ENCODE measurements around the gene RNGTT. TPM values are rescaled to one million over a fixed set of nuclear protein-coding genes. Genes with fewer than 3 reads are reported as not detected.
"Not testable (repeated sequence)": the region's sequence is repeated elsewhere in the genome, so short reads cannot be mapped to it uniquely, and the experiment has no call there.

RNGTT gene
- total RNA-seq, 1 donor from 2014 or later = 9.1 TPM

- DNase-seq (ENCODE audit: low spot score) = no peak
These were observed 152.7 kb downstream of the RNGTT start for GRCh38 chr6:88810701-88811100.

- DNase-seq (ENCODE audit: low spot score) = no peak
These were observed 153.3 kb downstream of the RNGTT start for GRCh38 chr6:88810089-88810488.

DNA sequence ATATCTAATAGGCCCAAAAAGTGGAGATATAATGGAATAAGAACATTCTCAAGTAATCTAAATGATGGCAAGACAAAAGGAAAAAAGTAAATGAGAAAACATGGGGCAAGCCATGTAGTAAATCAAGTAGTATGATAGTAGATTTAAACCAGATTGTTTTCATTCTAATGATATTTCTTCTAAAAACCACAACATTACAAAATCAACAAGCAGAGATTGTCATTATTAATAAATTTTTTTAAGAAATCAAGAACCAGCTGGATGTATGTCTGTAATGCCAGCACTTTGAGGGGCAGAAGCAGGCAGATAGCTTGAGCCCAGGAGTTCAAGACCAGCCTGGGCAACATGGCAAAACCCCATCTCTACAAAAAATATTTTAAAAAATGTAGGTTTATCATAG, 155.0 kb downstream of the RNGTT start:
- DNase-seq (ENCODE audit: low spot score) = no peak

DNA sequence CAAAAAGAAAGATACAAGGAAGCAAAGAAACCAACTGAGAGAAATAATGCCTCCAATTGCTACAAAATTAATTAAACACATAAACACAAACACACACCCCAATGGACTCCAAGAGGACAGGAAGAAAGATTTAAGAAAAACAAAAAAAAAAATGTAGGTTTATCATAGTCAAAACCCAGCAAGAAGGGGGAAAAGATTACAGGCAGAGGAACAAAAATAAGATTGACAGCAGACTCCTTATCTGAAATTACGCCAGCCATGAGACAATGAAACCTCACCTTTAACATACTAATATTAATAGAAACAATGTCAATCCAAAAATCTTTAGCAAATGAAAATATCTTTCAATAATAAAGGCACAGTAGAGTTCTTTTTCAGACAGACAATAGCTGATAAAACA, 155.8 kb downstream of the RNGTT start:
- DNase-seq (ENCODE audit: low spot score) = no peak

DNA sequence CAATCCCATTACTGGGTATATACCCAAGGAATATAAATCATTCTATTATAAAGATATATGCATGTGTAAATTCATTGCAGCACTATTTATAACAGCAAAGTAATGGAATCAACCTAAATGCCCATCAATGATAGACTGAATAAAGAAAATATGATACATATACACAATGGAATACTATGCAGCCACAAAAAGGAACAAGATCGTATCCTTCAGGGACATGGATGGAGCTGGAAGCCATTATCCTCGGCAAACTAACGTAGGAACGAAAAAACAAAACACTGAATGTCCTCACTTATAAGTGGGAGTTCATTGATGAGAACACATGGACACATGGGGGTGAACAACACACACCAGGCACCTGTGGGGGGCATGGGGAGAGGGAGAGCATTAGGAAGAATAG, 156.7 kb downstream of the RNGTT start:
- DNase-seq (ENCODE audit: low spot score) = no peak

- no peak for DNase-seq (ENCODE audit: low spot score)
These were observed 158.7 kb downstream of the RNGTT start for GRCh38 chr6:88804701-88805100.

DNA sequence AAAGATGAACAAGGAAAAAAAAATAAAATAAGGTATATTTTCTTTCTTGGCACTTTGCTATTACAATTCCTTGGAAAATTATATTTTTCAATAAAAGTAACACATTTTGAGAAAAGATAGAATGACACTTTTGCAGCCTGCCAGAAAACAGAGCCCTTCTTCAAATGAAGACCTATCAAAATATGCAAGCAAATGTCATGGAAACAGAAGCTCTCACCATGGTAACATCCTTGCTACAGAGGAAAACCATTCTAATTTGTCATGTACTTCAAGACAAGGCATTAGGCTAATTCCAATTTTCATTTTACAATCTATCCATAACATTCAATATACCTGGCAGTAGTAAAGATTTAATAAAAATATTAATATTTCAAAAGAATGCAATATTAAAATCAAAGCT, 177.9 kb downstream of the RNGTT start:
- DNase-seq (ENCODE audit: low spot score) = no peak

- DNase-seq (ENCODE audit: low spot score) = peak; percentile 30
These were observed 182.6 kb downstream of the RNGTT start for GRCh38 chr6:88780714-88781389.

- no peak for DNase-seq (ENCODE audit: low spot score)
These were observed 187.4 kb downstream of the RNGTT start for GRCh38 chr6:88775866-88776571.

DNA sequence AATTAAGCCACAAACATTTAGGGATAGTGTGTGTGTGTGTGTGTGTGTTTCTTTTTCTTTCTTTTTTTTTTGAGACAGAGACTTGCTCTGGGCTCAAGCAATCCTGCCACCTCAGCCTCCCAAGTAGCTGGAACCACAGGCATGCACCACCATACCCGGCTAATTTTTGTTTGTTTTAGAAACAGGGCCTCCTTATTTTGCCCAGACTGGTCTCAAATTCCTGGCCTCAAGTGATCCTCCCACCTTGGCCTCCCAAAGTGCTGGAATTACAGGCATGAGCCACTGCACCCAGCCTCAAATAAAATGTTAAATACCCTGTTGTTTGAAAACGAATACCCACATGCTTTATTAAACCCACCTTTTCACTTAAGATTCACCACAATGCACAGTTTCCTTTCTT, 195.3 kb downstream of the RNGTT start:
- DNase-seq (ENCODE audit: low spot score) = not testable (repeated sequence)

DNA sequence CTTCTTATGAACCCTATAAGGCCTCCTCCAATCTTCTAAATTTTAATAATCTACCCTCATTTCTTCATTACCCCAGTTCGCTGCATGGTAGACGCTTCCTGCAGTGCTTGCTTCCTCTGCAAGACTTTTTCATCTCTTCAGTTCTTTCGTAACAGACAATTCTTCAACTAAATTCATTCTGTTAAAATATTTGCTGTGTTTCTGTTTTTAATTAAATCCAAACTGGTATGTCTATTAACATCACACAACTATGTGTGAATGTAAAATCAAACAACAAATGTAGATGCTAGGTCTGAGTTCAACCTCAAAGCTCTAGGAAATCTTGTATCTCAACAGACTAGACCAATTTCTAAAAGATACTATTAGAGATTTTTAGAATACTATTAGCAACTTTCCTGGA, 199.3 kb downstream of the RNGTT start:
- no peak for DNase-seq (ENCODE audit: low spot score)

GRCh38 chr6:88763160-88763559, 200.3 kb downstream of the RNGTT start:
- DNase-seq (ENCODE audit: low spot score) = no peak

DNA sequence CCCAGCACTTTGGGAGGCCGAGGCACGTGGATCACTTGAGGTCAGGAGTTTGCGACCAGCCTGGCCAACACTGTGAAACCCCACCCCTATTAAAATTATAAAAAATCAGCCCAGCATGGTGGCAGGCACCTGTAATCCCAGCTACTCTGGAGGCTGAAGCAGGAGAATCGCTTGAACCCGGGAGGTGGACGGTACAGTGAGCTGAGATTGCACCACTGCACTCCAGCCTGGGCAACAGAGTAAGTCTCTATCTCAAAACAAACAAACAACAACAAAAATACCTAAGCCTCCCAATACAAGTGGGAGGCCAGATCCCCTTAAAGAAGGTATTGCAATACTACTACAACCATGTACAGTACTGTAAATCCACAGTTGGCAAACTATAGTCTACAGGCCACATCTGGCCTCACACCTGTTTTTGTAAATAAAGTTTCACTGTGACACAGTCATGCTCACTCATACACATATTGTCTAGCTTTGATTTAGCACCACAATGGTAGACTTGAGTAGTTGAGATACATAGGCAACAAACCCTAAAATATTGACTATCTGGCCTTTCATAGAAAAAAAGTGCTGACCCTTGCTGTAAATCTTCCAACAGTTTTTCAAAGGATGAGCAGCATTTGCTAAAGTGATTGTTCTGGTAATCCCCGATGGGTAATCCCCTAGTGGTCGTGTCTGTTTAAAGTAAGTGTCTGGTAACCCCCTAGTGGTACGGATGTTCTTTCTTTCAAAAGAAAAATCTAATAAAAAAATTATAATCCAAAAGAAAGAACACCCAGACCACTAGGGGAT, 202.0 kb downstream of the RNGTT start:
- DNase-seq (ENCODE audit: low spot score) = no peak

GRCh38 chr6:88760091-88760490, 203.3 kb downstream of the RNGTT start:
- DNase-seq (ENCODE audit: low spot score) = no peak

GRCh38 chr6:88750936-88751335, 212.5 kb downstream of the RNGTT start:
- no peak for DNase-seq (ENCODE audit: low spot score)

DNA sequence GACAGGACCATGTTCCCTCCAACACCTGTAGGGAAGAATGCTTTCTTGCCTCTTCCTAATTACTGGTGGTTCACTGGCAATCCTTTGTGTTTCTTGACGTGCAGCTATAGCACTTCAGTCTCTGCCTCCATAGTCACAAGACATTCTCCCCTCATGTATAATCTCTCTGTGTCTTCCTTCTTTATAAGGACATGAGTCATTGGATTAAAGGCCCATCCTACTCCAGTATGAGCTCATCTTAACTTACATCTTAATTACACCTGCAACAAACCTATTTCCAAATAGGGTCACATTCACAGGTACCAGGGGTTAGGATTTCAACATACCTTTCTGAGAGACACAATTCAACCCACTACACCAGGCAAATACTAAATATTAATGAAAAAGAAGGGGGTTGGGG, 213.6 kb downstream of the RNGTT start:
- DNase-seq (ENCODE audit: low spot score) = no peak

DNA sequence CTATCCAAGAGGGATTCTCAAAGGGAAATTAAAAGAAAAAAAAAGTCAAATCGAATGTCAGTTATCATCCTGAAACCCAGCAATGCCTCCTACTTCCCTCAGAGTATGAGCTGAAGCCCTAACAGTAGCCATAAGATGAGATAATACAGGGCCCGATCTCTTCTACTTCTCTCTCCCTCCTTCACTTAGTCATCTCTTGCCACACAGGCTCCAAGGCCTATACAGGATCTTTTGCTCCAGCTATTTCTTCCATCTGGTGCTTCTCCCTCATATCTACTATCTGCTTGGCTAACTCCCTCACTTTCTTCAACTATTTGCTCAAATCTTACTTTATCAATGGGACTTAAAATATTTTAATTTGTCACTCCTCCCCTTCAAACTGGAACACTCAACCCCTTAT, 215.3 kb downstream of the RNGTT start:
- DNase-seq (ENCODE audit: low spot score) = no peak

GRCh38 chr6:88741939-88742338, 221.5 kb downstream of the RNGTT start:
- DNase-seq (ENCODE audit: low spot score) = no peak

DNA sequence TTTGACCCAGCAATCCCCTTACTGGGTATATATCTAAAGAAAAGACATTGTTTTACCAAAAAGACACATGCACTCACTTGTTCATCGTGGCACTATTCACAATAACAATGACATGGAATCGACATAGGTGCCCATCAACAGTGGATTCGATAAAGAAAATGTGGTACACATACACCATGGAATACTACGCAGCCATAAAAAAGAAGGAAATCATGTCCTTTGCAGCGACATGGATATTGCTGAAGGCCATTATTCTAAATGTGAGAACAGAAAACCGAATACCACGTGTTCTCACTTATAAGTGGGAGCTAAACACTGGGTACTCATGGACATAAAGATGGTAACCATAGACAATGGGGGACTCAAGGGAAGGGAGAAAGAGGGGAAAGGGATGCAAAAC, 222.3 kb downstream of the RNGTT start:
- no peak for DNase-seq (ENCODE audit: low spot score)

DNA sequence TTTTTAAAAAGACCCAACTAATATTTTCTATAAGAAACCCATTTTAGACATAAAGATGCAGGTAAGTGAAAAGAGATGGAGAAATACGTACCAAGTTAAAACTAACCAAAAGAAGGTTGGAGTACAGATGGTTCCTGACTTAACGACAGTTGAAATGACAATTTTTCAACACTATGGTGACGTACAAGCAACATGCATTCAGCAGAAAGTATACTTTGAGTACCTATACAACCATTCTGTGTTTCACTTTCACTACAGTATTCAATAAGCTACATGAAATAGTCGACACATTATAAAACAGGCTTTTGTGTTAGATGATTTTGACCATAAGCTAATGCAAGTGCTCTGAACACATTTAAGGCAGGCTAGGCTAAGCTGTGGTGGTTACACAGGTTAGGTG, 228.9 kb downstream of the RNGTT start:
- no peak for DNase-seq (ENCODE audit: low spot score)

DNA sequence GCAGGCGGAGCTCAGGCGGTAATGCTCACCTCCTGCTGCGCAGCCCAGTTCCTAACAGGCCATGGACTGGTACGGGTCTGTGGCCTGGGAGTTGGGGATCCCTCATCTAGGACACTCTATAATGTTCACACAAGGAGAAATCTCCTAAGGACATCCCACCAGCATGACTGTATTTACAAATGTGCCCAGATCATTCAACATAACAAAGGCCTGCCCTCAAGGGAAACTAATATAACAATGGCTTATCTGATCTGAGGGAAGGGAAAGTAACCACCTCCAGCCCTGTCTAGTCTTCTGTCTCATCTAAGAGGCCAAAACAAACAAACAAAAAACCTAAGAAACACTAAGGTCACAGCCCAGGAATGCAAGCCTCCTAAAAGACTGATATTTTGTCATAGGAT, 232.8 kb downstream of the RNGTT start:
- DNase-seq (ENCODE audit: low spot score) = no peak

- DNase-seq (ENCODE audit: low spot score) = no peak
These were observed 234.7 kb downstream of the RNGTT start for GRCh38 chr6:88728756-88729155.

DNA sequence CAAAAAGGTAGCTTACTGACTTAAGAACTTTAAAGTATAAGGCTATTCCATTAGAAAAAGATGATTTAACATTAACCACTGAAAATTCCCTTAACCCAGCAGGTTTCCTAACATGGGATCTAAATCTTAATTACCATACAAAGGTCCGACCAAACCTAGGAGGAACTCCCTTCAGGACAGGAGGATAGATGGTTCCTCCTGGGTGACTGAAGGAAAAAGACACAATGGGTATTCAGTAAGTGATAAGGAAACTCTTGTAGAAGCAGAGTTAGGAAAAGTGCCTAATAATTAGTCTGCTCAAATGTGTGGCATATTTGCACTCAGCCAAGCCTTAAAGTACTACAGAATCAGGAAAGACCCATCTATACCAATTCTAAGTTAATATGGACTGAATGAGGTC, 237.0 kb downstream of the RNGTT start:
- not testable (repeated sequence) for DNase-seq (ENCODE audit: low spot score)
